HEK293 (cell line): ENCODE measurements around the gene ADA.

ENCODE experiments used
- CTCF ChIP-seq: fragments of 450-650 bp; formaldehyde crosslinking; IDR thresholded peaks from 2 replicates; pipeline ENCODE4 v1.5.1; 2016; ENCODE audit warnings: missing biosample characterization, missing genetic modification characterization
- PBX3 ChIP-seq: sonication (generic); formaldehyde crosslinking; IDR thresholded peaks from 2 replicates; pipeline ENCODE4 v1.8.1; 2022; ENCODE audit warnings: mild to moderate bottlenecking, moderate library complexity, missing genetic modification reagents
- PRDM1 ChIP-seq: fragments of 450-650 bp; formaldehyde crosslinking; IDR thresholded peaks from 2 replicates; pipeline ENCODE4; 2016; ENCODE audit warnings: missing biosample characterization, missing genetic modification characterization
- SETDB1 ChIP-seq: IDR thresholded peaks from one replicate; pipeline ENCODE4 v1.6.1; 2017; ENCODE audit warnings: mild to moderate bottlenecking, low read length, moderate library complexity, mixed read lengths; ENCODE audit not compliant: insufficient read length
- ZBTB7A ChIP-seq: fragments of 450-650 bp; formaldehyde crosslinking; IDR thresholded peaks from 2 replicates; pipeline ENCODE4 v1.5.1; 2016; ENCODE audit warnings: low read depth, missing biosample characterization, missing genetic modification characterization
- ZNF10 ChIP-seq: fragments of 450-650 bp; formaldehyde crosslinking; IDR thresholded peaks from 2 replicates; pipeline ENCODE4 v1.5.1; 2017; ENCODE audit warnings: missing biosample characterization, missing genetic modification characterization
- ZNF24 ChIP-seq: fragments of 450-650 bp; formaldehyde crosslinking; IDR thresholded peaks from 2 replicates; pipeline ENCODE4 v1.5.1; 2016; ENCODE audit warnings: missing biosample characterization, missing genetic modification characterization
- ZNF324 ChIP-seq: fragments of 450-650 bp; formaldehyde crosslinking; IDR thresholded peaks from 2 replicates; pipeline ENCODE4 v1.5.1; 2016; ENCODE audit warnings: missing biosample characterization, missing genetic modification characterization
- ZNF623 ChIP-seq: fragments of 450-650 bp; formaldehyde crosslinking; IDR thresholded peaks from 2 replicates; pipeline ENCODE4 v1.5.1; 2016; ENCODE audit warnings: missing biosample characterization, missing genetic modification characterization
- ZNF677 ChIP-seq: fragments of 450-650 bp; IDR thresholded peaks from 2 replicates; pipeline ENCODE4 v1.5.0; 2018; ENCODE audit warnings: missing biosample characterization, mild to moderate bottlenecking, missing genetic modification characterization, moderate library complexity
- ZSCAN18 ChIP-seq: fragments of 450-650 bp; formaldehyde crosslinking; IDR thresholded peaks from 2 replicates; pipeline ENCODE4 v1.5.1; 2016; ENCODE audit warnings: missing biosample characterization, missing genetic modification characterization

- TF ChIP-seq CTCF = peak; percentile 52; the same call in 1 of the 2 replicates
- no peak for TF ChIP-seq ZNF24 (tag by site-specific recombination)
- TF ChIP-seq ZSCAN18 = no peak
- no peak for TF ChIP-seq PRDM1 (tag by site-specific recombination)
- TF ChIP-seq SETDB1 = no peak
- TF ChIP-seq ZNF623 (tag by site-specific recombination) = no peak
- TF ChIP-seq ZNF10 = no peak
- no peak for TF ChIP-seq PBX3 (CRISPR knock-in tag)
- TF ChIP-seq ZNF324 (tag by site-specific recombination) = no peak
- no peak for TF ChIP-seq ZBTB7A (tag by site-specific recombination)
- TF ChIP-seq ZNF677 (tag by site-specific recombination) = no peak
Measured at GRCh38 chr20:44683263-44684046, 32.0 kb upstream of the ADA start.
